SK-N-MC (cell line): ENCODE data around the gene APBA1.

ENCODE experiments used
- EZH2 ChIP-seq: fragments of 200-600 bp; sonication (generic); IDR thresholded peaks from one replicate; pipeline ENCODE4 v1.6.1; 2017; ENCODE audit warnings: antibody characterized with exemption
- POLR2AphosphoS5 ChIP-seq: IDR thresholded peaks from 2 replicates; pipeline ENCODE4 v1.6.1; 2012; ENCODE audit warnings: mild to moderate bottlenecking, low read depth, low read length, borderline replicate concordance

DNA sequence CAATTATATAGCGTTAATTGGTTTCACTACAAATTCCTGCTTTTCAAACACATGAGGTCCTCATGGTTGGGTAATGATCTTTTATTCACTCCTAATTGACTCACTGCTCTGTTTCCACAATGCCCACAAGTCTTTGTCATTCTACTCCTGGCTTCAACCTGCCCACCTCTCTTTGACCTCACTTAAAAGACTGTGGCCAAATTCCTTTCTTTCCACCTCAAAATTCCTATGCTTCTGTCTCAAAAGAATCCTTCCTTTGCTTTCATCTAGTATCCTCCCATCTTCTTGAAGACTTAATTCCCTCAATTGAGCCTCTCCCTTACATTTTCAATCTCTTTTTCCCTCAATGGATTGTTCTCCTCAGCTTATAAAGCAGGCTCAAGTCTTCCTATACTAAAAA, 4.9 kb downstream of the APBA1 start:
- TF ChIP-seq EZH2 (no peak), POLR2AphosphoS5 (no peak)
